Globus pallidus (tissue), 1 donor: ENCODE data around the gene DPYSL5.
"Not testable (repeated sequence)": the region's sequence is repeated elsewhere in the genome, so short reads cannot be mapped to it uniquely, and the experiment has no call there.

Experiments used
- DNase-seq: peaks from one replicate; pipeline ENCODE4 v3.0.0-alpha.2; 2015; ENCODE audit warnings: low spot score

Gene DPYSL5

GRCh38 chr2:26901326-26902183, 53.6 kb downstream of the DPYSL5 start:
- DNase-seq: peak; percentile 87

- DNase-seq: no peak
Measured at GRCh38 chr2:26903676-26904075, 55.7 kb downstream of the DPYSL5 start.

GRCh38 chr2:26904839-26905238, 56.9 kb downstream of the DPYSL5 start:
- no peak for DNase-seq

GRCh38 chr2:26905341-26906198, 57.6 kb downstream of the DPYSL5 start:
- DNase-seq: no peak

GRCh38 chr2:26907416-26907815, 59.5 kb downstream of the DPYSL5 start:
- no peak for DNase-seq

- no peak for DNase-seq
Measured at GRCh38 chr2:26910176-26910575, 62.2 kb downstream of the DPYSL5 start.

GRCh38 chr2:26911911-26912861, 64.3 kb downstream of the DPYSL5 start:
- peak; percentile 93 for DNase-seq

- no peak for DNase-seq
Measured at GRCh38 chr2:26913606-26913998, 65.7 kb downstream of the DPYSL5 start.

- no peak for DNase-seq
Measured at GRCh38 chr2:26913999-26914658, 66.2 kb downstream of the DPYSL5 start.

- DNase-seq: no peak
Measured at GRCh38 chr2:26914659-26915310, 66.9 kb downstream of the DPYSL5 start.

- DNase-seq: no peak
Measured at GRCh38 chr2:26915316-26915715, 67.4 kb downstream of the DPYSL5 start.

- DNase-seq: no peak
Measured at GRCh38 chr2:26916128-26916692, 68.3 kb downstream of the DPYSL5 start.

GRCh38 chr2:26917135-26917836, 69.4 kb downstream of the DPYSL5 start:
- no peak for DNase-seq

- DNase-seq: no peak
Measured at GRCh38 chr2:26921323-26921722, 73.4 kb downstream of the DPYSL5 start.

- peak; percentile 83 for DNase-seq
Measured at GRCh38 chr2:26922405-26923188, 74.7 kb downstream of the DPYSL5 start.

GRCh38 chr2:26923189-26923466, 75.2 kb downstream of the DPYSL5 start:
- not testable (repeated sequence) for DNase-seq

- no peak for DNase-seq
Measured at GRCh38 chr2:26924731-26925099, 76.8 kb downstream of the DPYSL5 start.

- DNase-seq: no peak
Measured at GRCh38 chr2:26925100-26925791, 77.3 kb downstream of the DPYSL5 start.

GRCh38 chr2:26927221-26927620, 79.3 kb downstream of the DPYSL5 start:
- no peak for DNase-seq
